AG10803 (cell line): Measurements from ENCODE around the gene ITGA2.
A peak's percentile ranks its signal among the peaks of the same experiment; 100 is the strongest.

Experiments used
- DNase-seq: peaks from one replicate; pipeline ENCODE4 v3.0.0; 2010; ENCODE audit warnings: low read depth
- H3K4me3 ChIP-seq: 2 replicates; pipeline ENCODE4 v1.5.1; 2011; ENCODE audit warnings: mild to moderate bottlenecking, low read length, control low read depth
- CTCF ChIP-seq: conservative IDR thresholded peaks from 2 replicates; pipeline ENCODE4 v1.5.1; 2011; ENCODE audit warnings: mild to moderate bottlenecking, low read length, control low read depth, inconsistent platforms

The ITGA2 gene

GRCh38 chr5:53116597-53116996, 127.4 kb downstream of the ITGA2 start:
- DNase-seq: no peak
- no peak overlapping the region for H3K4me3 ChIP-seq
- TF ChIP-seq CTCF: no peak

GRCh38 chr5:53118879-53119278, 129.7 kb downstream of the ITGA2 start:
- DNase-seq: no peak
- no peak for TF ChIP-seq CTCF

GRCh38 chr5:53120165-53120564, 131.0 kb downstream of the ITGA2 start:
- DNase-seq: no peak
- H3K4me3 ChIP-seq: no peak overlapping the region
- TF ChIP-seq CTCF: no peak

More at GRCh38 chr5:53118879-53119278, 129.7 kb downstream of the ITGA2 start:
- H3K4me3 ChIP-seq: no peak overlapping the region

- peak; percentile 37 for DNase-seq
- TF ChIP-seq CTCF: peak; percentile 47
- no peak overlapping the region for H3K4me3 ChIP-seq
These were observed 134.6 kb downstream of the ITGA2 start for GRCh38 chr5:53123702-53124101.

- TF ChIP-seq CTCF: no peak
- no peak overlapping the region for H3K4me3 ChIP-seq
- DNase-seq: peak; percentile 49
These were observed 137.4 kb downstream of the ITGA2 start for GRCh38 chr5:53126521-53126920.

GRCh38 chr5:53127107-53127506, 138.0 kb downstream of the ITGA2 start:
- TF ChIP-seq CTCF: no peak
- H3K4me3 ChIP-seq: no peak overlapping the region
- no peak for DNase-seq

GRCh38 chr5:53128481-53128880, 139.3 kb downstream of the ITGA2 start:
- no peak for DNase-seq
- no peak for TF ChIP-seq CTCF
- H3K4me3 ChIP-seq: no peak overlapping the region
